ENCODE results near the gene PRSS3.

DNA sequence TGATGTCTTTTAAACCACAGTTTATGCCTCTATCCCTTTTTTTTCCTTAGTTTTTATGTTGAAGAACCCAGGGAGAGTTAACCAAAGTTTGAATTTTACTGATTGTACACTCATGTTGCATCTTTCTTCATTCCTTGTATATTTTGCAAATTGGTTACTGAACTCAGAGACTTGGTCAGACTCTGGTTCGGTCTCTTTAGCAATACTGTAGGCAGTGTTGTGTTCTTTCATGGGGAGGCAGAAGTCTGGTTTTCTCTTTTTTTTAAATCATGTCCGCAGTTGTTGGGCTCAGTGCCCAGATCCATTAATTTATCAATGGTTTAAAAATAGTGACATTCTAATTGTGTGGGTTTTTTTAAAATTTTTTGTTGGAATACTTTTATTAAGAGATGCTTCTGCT, 45.0 kb downstream of the PRSS3 start:
- no peak for TF ChIP-seq GATA2 (IDR thresholded peaks at IDR 0.05; ENCODE audit: low read depth, low read length)
- TF ChIP-seq GATA3 (IDR thresholded peaks at IDR 0.05; ENCODE audit: low read depth, low read length): no peak

All from SH-SY5Y (cell line).